Neuronal stem cell (in vitro differentiated cells): ENCODE measurements around the gene TSPAN2.

Source experiments
- DNase-seq: peaks from one replicate; pipeline ENCODE4 v3.0.0-alpha.2; 2013; ENCODE audit warnings: low spot score
- H2AFZ ChIP-seq: one replicate; pipeline ENCODE4 v1.6.1; 2013; ENCODE audit warnings: mild to moderate bottlenecking, low read length, inconsistent platforms
- H2AK5ac ChIP-seq: 2 replicates; pipeline ENCODE4 v1.6.1; 2013; ENCODE audit warnings: low read depth, mild to moderate bottlenecking, inconsistent platforms, low read length, moderate library complexity, mixed read lengths
- H2BK120ac ChIP-seq: 2 replicates; pipeline ENCODE4 v1.6.1; 2013; ENCODE audit warnings: low read depth, mild to moderate bottlenecking, inconsistent platforms, low read length, moderate library complexity, mixed read lengths
- H2BK12ac ChIP-seq: one replicate; pipeline ENCODE4 v1.6.1; 2013; ENCODE audit warnings: low read length, inconsistent platforms
- H2BK15ac ChIP-seq: 2 replicates; pipeline ENCODE4 v1.6.1; 2013; ENCODE audit warnings: mild to moderate bottlenecking, low read length, inconsistent platforms, mixed read lengths
- H2BK5ac ChIP-seq: one replicate; pipeline ENCODE4 v1.6.1; 2013; ENCODE audit warnings: inconsistent platforms, mild to moderate bottlenecking, low read length, moderate library complexity
- H3K14ac ChIP-seq: one replicate; pipeline ENCODE4 v1.6.1; 2013; ENCODE audit warnings: low read length, inconsistent platforms
- H3K18ac ChIP-seq: 2 replicates; pipeline ENCODE4 v1.6.1; 2013; ENCODE audit warnings: low read length, inconsistent platforms
- H3K23ac ChIP-seq: 2 replicates; pipeline ENCODE4 v1.6.1; 2013; ENCODE audit warnings: low read depth, mild to moderate bottlenecking, mixed read lengths, low read length, inconsistent platforms; ENCODE audit not compliant: poor library complexity
- H3K27ac ChIP-seq: replicated peaks from 3 replicates; pipeline ENCODE4 v1.5.1; 2013; ENCODE audit warnings: low read length, inconsistent platforms
- H3K27me3 ChIP-seq, 3 experiments: 2 replicates each; pipeline ENCODE4 v1.6.1; 2013; ENCODE audit warnings: low read length in 3 of 3, mild to moderate bottlenecking in 2 of 3, inconsistent platforms in 1 of 3, low read depth in 1 of 3, mixed read lengths in 1 of 3, moderate library complexity in 1 of 3; ENCODE audit not compliant: control insufficient read depth in 3 of 3, insufficient read depth in 3 of 3
- H3K36me3 ChIP-seq, 2 donors: replicated peaks in 1 of 2; 2 replicates each; pipeline ENCODE4 v1.6.1; 2013; ENCODE audit warnings: low read length in 2 of 2; ENCODE audit not compliant: control insufficient read depth in 2 of 2, insufficient read depth in 2 of 2
- H3K4ac ChIP-seq: 2 replicates; pipeline ENCODE4 v1.6.1; 2013; ENCODE audit warnings: inconsistent platforms, mild to moderate bottlenecking, low read length, moderate library complexity
- H3K4me1 ChIP-seq, 2 donors: 1 replicate in 1 of 2; 2 replicates in 1 of 2; pipeline ENCODE4 v1.6.1; 2013; ENCODE audit warnings: low read length in 2 of 2, low read depth in 1 of 2; ENCODE audit not compliant: control insufficient read depth in 2 of 2, insufficient read depth in 1 of 2
- H3K4me2 ChIP-seq: one replicate; pipeline ENCODE4 v1.6.1; 2013; ENCODE audit warnings: mild to moderate bottlenecking, low read length, inconsistent platforms; ENCODE audit not compliant: insufficient read depth, poor library complexity, severe bottlenecking
- H3K4me3 ChIP-seq, 2 donors: 2 replicates each; pipeline ENCODE4 v1.5.1; 2013; ENCODE audit warnings: low read length in 2 of 2, mild to moderate bottlenecking in 2 of 2, inconsistent platforms in 1 of 2, moderate library complexity in 1 of 2
- H3K79me1 ChIP-seq: one replicate; pipeline ENCODE4 v1.6.1; 2013; ENCODE audit warnings: low read depth, mild to moderate bottlenecking, inconsistent platforms, low read length, moderate library complexity
- H3K9ac ChIP-seq: one replicate; pipeline ENCODE4 v1.6.1; 2013; ENCODE audit warnings: mild to moderate bottlenecking, low read depth, low read length, inconsistent platforms; ENCODE audit not compliant: poor library complexity
- H3K9me3 ChIP-seq, 2 donors: replicated peaks in 1 of 2; 2 replicates each; pipeline versions ENCODE3 to v1.6.1; 2013; ENCODE audit warnings: low read length in 2 of 2, mild to moderate bottlenecking in 2 of 2, inconsistent platforms in 1 of 2, low read depth in 1 of 2, mixed read lengths in 1 of 2, moderate library complexity in 1 of 2; ENCODE audit not compliant: control insufficient read depth in 2 of 2, insufficient read depth in 1 of 2
- H4K8ac ChIP-seq: one replicate; pipeline ENCODE4 v1.6.1; 2013; ENCODE audit warnings: low read depth, mild to moderate bottlenecking, inconsistent platforms, low read length, moderate library complexity
- H4K91ac ChIP-seq: one replicate; pipeline ENCODE4 v1.6.1; 2013; ENCODE audit warnings: low read length, low read depth, mild to moderate bottlenecking, inconsistent platforms; ENCODE audit not compliant: poor library complexity
- WGBS, 2 donors: extraction: QIAGEN DNeasy Blood & Tissue Kit; methylation state at CpG; one replicate each; pipeline ENCODE4 v1.1.7; 2013; ENCODE audit warnings: missing lambda C conversion rate in 2 of 2, mixed read lengths in 1 of 2; ENCODE audit not compliant: insufficient read length in 2 of 2, insufficient replicate concordance in 1 of 2; ENCODE audit errors: extremely low coverage in 2 of 2; 5-methylcytosine and 5-hydroxymethylcytosine counted together

TSPAN2 gene

GRCh38 chr1:115098979-115099692 is 9.8 kb upstream of the TSPAN2 start:
- no peak overlapping the region for H2BK15ac ChIP-seq
- no peaks in the 10 kb centered on the region for H3K36me3 ChIP-seq
- H4K8ac ChIP-seq, result no peak overlapping the region
- H3K27me3 ChIP-seq, result no peaks in the 10 kb centered on the region
- no peak overlapping the region for H3K4me2 ChIP-seq
- WGBS, 2 donors, result no CpG with 5 or more reads among the region's 13 CpGs
- no peak overlapping the region for H3K9ac ChIP-seq
- H2AK5ac ChIP-seq, result no peak overlapping the region
- no peak overlapping the region for H3K27ac ChIP-seq
- H2AFZ ChIP-seq, result no peak overlapping the region
- H2BK12ac ChIP-seq, result no peak overlapping the region
- peaks cover 0 to 3% of the 10 kb centered on the region in 2 donors for H3K4me1 ChIP-seq
- H3K4ac ChIP-seq, result no peak overlapping the region
- H3K9me3 ChIP-seq, result no peaks in the 10 kb centered on the region
- no peak overlapping the region for H3K14ac ChIP-seq
- no peak overlapping the region for H4K91ac ChIP-seq
- H3K4me3 ChIP-seq, result no peak overlapping the region
- H3K18ac ChIP-seq, result no peak overlapping the region
- H3K79me1 ChIP-seq, result no peaks in the 10 kb centered on the region
- DNase-seq, result no peak
- no peak overlapping the region for H2BK120ac ChIP-seq
- no peak overlapping the region for H3K23ac ChIP-seq
- H2BK5ac ChIP-seq, result no peak overlapping the region

GRCh38 chr1:115092175-115092574 is 2.9 kb upstream of the TSPAN2 start:
- Histone ChIP-seq H3K79me1 (no peaks in the 10 kb centered on the region), H4K8ac (no peak overlapping the region), H2BK120ac (no peak overlapping the region), H3K4me1 (peaks cover 0 to 6% of the 10 kb centered on the region in 2 donors), H3K23ac (no peak overlapping the region), H4K91ac (no peak overlapping the region), H3K4me2 (no peak overlapping the region), H2AFZ (no peak overlapping the region), H3K36me3 (no peaks in the 10 kb centered on the region), H3K14ac (no peak overlapping the region), H3K18ac (no peak overlapping the region), H3K27me3 (peaks cover 0 to 40% (median 0%) of the 10 kb centered on the region in 3 experiments), H3K27ac (no peak overlapping the region), H2BK12ac (no peak overlapping the region), H2BK15ac (no peak overlapping the region), H3K4me3 (no peak overlapping the region), H2BK5ac (no peak overlapping the region), H3K9me3 (no peaks in the 10 kb centered on the region), H3K4ac (no peak overlapping the region), H2AK5ac (no peak overlapping the region), H3K9ac (no peak overlapping the region)
- no peak for DNase-seq
- WGBS, 2 donors, result no CpG with 5 or more reads among the region's 1 CpG

GRCh38 chr1:115091572-115091971 is 2.3 kb upstream of the TSPAN2 start:
- Histone ChIP-seq H3K36me3 (no peaks in the 10 kb centered on the region), H2BK5ac (no peak overlapping the region), H3K27ac (no peak overlapping the region), H3K4me2 (no peak overlapping the region), H3K4me3 (no peak overlapping the region), H4K8ac (no peak overlapping the region), H2AK5ac (no peak overlapping the region), H2BK15ac (no peak overlapping the region), H2BK120ac (no peak overlapping the region), H3K27me3 (peaks cover 0 to 40% (median 0%) of the 10 kb centered on the region in 3 experiments), H3K23ac (no peak overlapping the region), H3K14ac (no peak overlapping the region), H2BK12ac (no peak overlapping the region), H3K79me1 (no peaks in the 10 kb centered on the region), H2AFZ (no peak overlapping the region), H4K91ac (no peak overlapping the region), H3K9me3 (no peaks in the 10 kb centered on the region), H3K9ac (no peak overlapping the region), H3K4ac (no peak overlapping the region), H3K18ac (no peak overlapping the region), H3K4me1 (peaks cover 0 to 6% of the 10 kb centered on the region in 2 donors)
- WGBS, 2 donors, result no CpG with 5 or more reads among the region's 2 CpGs
- no peak for DNase-seq

GRCh38 chr1:115090956-115091355 is 1.7 kb upstream of the TSPAN2 start:
- H3K27me3 ChIP-seq, result peaks cover 0 to 44% (median 0%) of the 10 kb centered on the region in 3 experiments
- H3K9me3 ChIP-seq, result no peaks in the 10 kb centered on the region
- H3K4ac ChIP-seq, result no peak overlapping the region
- H3K36me3 ChIP-seq, result no peaks in the 10 kb centered on the region
- H3K27ac ChIP-seq, result no peak overlapping the region
- no peak overlapping the region for H2AK5ac ChIP-seq
- WGBS, 2 donors, result no CpG with 5 or more reads among the region's 4 CpGs
- H3K23ac ChIP-seq, result no peak overlapping the region
- no peak overlapping the region for H2BK120ac ChIP-seq
- no peak overlapping the region for H2BK15ac ChIP-seq
- no peak for DNase-seq
- H3K14ac ChIP-seq, result no peak overlapping the region
- H4K91ac ChIP-seq, result no peak overlapping the region
- no peak overlapping the region for H2BK5ac ChIP-seq
- no peak overlapping the region for H3K18ac ChIP-seq
- no peak overlapping the region for H2AFZ ChIP-seq
- no peak overlapping the region for H2BK12ac ChIP-seq
- H3K79me1 ChIP-seq, result no peaks in the 10 kb centered on the region
- no peak overlapping the region for H3K9ac ChIP-seq
- no peak overlapping the region for H3K4me2 ChIP-seq
- H3K4me3 ChIP-seq, result no peak overlapping the region
- peaks cover 0 to 8% of the 10 kb centered on the region in 2 donors for H3K4me1 ChIP-seq
- H4K8ac ChIP-seq, result no peak overlapping the region
